UCSD-AML1 (cell line): ENCODE measurements around the gene BTBD9.

Experiments
- DNase-seq: peaks from one replicate; lab custom pipeline; 2025; ENCODE audit not compliant: unreplicated experiment; lab: John Stamatoyannopoulos, UW

Gene BTBD9

DNA sequence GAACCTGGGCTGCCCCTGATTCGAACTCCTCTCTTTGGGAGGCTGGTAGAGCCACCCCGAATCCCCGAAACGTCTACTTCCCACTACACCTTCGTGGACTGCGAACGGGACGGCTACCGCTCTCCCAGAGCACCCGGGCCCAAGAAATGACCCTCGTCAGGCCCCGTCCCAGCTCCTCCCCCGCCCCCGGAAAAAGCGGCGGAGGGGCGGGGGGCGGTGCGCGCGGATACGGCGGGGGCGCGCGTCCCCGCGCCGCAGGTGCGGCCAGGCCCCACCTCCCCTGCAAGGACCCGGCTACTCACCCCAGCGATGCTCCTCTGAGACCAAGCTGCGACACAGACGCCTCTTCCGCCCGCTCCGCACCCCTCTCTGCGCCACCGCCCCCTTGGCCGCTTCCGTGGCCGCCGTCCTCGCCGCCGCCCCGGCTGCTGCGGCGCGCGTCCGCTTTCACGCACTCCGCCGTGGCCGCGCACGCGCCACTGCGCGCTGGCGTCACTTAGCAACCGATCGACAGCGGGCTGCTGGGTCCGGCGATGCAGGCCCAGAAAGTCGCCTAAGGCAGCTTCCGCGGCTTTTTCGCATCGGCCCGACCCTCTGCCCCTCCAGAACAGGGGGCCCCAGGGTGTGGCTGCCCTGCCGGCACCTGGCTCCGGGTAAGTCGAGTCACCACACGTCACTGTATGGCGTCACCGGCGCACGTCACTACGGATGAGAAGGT, at the start of gene BTBD9:
TSS of gene BTBD9 (minus strand) at position 432 of the 718 bp plus-strand sequence.
- DNase-seq = peak; percentile 87

DNA sequence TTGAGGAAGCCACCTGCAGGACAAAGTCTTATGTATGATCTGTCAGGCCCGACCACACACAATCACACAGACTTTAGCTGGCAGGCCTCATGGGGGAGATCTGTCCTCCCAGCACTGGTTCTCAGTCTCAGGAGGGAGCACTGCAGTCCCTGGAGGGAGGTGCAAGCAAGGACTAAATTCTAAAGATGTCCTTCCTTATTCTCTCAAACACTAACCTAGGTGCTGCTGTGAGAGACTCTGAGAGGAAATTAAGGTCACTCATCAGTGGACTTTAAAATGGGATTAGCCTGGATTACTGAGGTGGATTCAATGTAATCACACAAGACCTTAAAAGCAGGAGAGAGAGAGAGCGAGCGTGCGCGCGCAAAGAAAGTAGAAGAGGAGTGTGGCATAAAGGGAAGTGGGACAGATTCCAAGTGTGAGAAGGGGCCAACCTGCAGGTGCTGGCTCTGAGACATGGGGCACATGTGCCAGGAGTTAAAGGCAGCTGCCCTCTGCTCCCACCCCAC, 48.9 kb upstream of the BTBD9 start:
- DNase-seq = no peak

DNA sequence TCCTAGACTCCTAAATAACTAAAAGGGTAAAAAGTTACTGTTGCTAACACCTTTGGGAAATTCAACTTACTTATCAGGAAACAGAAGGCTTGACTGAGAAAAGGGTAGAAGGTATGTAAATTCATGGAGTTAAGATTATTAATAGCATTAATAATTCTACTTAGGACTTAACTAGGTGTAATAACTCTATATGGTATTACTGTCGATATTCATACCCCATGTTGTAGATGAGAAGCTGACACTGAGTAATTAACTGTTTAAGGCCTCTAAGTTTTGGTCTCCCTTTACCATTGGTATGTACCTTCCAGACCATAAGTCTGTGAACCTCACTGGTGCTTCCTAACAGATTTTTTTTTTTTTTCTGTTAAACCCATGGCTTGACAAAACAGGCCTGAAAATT, 47.8 kb upstream of the BTBD9 start:
- DNase-seq = no peak

GRCh38 chr6:38687043-38687353, 47.3 kb upstream of the BTBD9 start:
- DNase-seq = no peak

DNA sequence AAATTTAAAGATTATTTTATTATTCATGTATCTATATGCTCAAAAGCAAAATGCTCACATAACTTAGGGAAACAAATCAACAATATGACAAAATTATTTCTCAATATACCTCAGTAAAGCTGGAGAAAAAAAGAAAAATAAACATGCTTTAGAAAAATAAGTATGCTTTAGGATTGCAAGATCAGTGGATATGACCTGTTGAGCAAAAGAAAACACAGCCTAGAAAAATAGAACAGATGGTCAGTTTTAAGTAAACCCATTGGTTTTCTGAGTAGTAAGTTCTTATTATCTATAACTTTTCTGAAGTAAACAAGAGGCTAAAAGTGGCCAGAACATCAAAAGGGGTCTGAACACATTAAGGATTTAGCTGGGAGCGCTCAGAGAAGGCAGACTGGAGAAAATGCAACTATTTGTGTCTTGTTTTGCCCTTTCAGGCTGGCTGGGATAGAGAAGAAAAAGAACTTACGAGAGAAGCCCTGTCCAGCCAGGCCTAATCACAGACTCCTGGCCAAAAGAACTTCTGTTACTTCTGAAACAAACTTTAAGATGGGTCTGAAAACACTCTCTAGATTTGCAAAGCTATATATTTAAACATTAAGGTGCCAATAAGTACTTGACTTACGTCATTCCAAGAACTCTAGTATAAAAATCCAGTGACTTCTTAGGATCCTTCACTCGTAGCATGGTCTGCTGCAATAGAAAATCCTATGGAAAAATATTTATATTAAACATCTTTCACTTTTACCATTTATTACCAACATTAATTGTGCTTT, 46.7 kb upstream of the BTBD9 start:
- DNase-seq = no peak

DNA sequence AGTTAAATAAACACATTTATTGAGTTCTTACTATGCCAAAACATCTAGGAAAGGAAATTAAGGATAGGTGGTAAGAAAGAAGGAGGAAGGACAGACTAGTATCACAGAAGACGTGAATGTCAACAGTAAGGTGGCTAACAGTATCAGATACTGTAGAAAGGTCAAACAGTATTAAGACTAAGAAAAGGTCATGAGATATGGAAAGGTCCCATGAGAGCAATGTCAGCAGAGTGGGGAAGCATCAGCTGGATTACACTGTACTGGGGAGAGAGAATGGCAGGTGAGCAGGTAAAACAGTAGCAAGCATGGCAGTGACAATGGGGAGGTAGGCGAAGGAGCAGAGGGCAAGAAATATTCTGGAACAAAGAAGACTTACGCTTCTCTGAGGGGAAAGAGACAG, 45.2 kb upstream of the BTBD9 start:
- DNase-seq = no peak

- no peak for DNase-seq
These were observed 44.5 kb upstream of the BTBD9 start for GRCh38 chr6:38684237-38684636.

DNA sequence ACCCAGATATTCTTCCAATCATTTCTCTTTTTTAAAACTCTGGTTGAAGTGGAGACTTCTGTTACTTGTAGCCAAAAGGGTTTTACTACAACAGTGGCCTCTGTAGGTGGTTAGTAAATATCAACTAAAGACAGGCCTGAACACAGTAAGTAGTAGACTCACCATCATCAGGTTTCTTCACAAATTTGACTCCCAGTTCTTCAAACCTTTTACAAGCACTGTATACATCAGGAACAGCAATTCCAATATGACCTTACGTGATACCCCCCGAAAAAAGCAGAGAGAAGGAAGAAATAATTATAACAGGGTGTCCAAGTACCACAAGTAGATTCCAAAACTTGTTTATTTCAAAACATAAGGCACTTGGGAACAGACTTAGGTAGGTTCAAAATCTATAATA, 42.1 kb upstream of the BTBD9 start:
- DNase-seq = no peak

DNA sequence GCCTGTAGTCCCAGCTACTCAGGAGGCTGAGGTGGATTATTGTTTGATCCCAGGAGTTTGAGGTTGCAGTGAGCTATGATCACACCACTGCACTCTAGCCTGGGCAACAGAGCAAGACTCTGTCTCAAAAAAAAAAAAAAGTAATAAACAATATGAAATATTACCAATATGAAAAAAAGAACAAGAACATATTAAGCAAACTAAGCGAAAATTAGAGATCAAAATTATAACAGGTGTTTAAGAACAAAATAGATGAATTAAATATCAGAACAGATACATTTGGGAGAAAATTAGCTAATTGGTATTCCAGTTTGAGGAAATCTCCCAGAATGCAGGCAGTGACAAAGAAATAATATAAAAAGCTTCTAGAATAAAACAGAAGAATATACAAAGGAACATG, 39.9 kb upstream of the BTBD9 start:
- no peak for DNase-seq

GRCh38 chr6:38678178-38678760, 38.5 kb upstream of the BTBD9 start:
- DNase-seq = no peak

- DNase-seq = no peak
These were observed 37.3 kb upstream of the BTBD9 start for GRCh38 chr6:38676974-38677544.

DNA sequence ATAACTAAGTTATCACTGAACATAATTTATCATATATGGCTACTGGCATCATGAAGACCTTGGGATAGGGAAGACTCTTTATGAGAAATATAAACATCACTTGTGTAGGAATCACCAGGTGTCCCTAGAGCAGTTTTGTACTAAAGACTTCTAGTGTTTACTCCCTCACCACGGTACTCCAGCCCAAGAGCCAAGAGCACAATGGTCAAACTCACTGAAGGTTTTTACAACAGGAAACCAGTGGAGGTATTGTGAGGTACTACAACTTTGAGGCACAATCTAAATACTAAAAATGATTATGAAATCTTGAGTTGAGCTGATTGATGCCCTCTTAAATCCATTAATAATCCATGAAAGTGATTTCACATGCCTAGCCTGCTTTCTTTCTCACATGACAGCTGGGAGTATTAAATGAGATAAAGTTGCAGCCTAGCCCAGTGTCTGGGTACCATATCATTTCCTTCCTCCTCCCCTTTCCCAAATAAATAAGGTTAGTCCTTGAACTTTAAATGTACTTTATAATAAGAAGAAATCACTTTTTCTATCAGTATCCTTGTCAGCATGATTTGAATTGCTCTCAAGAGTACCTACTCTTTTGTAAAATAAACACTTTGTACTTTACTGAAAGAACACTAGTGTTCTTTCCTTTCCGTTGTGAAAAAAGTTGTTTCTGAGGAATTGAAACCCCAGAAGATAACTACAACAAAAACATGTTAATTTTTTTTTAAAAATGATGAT, 36.7 kb upstream of the BTBD9 start:
- no peak for DNase-seq

DNA sequence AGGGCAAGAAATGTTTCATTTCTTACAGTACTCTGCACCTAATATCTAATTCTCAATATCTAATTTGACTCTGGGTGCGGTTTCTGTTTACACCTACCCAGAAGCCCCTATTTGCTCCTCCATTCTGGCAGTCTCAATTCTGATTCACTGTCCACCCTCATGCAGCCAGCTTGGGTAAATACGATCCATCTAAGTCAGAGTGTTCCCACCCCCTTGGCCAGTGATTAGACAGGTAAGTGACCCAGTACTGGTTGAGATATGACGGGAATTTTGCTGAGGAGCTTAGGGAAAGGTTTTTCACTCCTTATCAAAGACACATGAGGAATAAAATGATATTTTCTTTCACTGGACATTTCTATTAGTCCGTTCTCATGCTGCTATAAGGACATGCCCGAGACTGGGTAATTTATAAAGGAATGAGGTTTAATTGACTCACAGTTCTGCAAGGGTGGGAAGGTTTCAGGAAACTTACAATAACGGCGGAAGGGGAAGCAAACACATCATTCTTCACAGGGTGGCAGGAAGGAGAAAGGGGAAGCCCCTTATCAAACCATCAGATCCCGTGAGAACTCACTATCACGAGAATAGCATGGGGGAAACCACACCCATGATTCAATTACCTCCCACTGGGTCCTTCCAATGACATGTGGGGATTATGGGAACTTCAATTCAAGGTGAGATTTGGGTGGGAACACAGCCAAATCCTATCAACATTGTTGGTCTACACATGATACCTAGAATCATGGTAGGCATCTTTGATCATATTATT, 33.9 kb upstream of the BTBD9 start:
- DNase-seq = peak; percentile 11

DNA sequence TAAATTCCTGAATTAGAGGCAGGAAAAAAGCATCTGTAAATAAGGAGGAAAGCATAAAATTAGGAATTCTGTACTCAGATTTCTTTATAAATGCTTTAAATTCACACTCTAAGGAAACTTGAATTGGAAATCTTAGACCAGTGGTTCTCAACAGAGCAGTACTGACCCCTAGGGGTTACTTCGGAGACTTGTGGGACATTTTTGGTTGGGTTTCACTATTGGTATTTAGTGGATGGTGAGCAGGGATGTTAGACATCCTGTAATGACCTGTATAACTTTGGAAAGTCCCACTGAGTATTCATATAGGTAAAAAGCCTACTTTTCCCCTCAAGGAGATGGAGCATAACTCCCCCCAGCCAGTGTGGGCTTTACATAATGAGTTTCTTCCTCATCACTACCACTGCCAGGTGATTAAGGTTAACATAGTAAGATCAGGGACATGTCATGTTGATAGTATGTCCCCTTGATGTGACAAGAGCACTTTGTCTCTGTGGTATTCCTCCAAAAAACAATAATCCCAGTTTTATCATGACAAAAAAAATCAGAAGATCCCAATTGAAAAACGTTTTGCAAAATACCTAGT, 32.2 kb upstream of the BTBD9 start:
- no peak for DNase-seq

GRCh38 chr6:38658418-38659167, 18.9 kb upstream of the BTBD9 start:
- DNase-seq = no peak

GRCh38 chr6:38656896-38657295, 17.2 kb upstream of the BTBD9 start:
- no peak for DNase-seq

DNA sequence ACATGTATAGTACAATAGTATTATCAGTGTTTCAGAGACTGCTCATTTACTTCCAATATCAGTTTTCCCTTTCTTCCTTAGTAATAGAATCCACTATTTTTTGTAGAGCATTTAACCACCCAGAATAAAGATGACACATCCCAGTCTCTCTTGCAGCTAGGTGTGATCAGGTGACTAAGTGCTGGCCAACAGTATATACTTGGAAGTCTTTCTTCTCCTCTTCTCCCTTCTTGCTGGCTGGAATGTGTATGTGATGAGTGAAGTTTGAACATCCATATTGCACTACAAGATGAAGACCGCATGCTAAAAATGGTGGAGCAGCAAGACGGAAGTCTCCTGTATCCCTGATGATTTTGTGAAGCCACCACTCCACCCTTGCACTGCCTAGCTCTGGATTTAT, 14.5 kb upstream of the BTBD9 start:
- DNase-seq = no peak

DNA sequence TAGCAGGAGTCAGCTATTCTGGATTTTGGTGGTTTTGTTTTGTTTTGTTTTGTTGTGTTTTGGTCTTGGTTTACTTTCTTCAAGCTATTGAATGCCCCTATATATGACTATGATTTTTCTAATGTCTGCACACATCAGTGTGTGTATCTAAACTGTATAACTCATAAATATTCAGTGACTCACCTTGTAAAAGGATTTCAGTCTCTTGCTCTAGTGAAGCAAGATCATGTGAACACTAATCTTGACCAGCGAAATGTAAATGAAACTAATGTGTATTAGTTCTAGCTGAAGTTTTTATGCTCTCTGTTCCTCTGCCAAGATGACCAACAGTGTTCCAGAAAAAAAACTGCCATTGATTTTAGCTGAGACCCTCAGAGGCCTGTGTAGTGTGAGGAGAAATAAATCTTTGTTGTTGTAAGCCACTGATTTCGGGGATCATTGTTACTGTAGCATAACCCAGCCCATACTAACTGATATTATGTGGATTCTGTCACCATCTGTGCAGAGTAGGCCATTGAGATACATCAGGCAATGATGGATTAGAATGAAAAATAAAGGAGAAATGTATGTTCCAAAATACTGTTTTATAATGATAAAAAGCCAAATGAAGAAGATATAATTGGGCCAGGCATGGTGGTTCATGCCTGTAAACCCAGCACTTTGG, 11.5 kb upstream of the BTBD9 start:
- DNase-seq = no peak

DNA sequence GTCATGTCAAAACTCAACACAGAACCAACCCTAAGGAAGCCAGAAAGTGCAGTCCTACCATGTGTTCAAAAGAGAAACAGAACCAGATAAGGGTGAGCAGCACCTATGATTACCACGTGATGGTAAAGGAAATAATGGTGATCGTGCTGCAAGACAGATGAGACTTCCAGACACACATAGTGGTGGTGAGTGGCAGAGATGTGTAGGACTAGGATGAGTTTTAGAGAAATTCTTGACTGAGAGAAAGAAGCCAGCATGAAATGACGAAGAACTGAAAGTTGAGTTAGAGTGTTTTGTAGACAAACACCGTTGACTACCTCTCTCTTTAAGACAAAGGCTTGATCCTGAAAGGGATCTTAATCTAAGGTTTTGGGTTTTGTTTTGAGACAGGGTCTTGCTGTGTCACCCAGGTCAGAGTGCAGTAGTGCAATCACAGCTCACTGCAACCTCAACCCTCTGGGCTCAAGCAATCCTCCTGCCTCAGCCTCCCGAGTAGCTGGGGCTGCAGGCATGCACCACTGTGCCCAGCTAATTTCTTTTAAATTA, 10.6 kb upstream of the BTBD9 start:
- no peak for DNase-seq
